ENCODE data around the gene MAP2K2. TPM values are rescaled to one million over a fixed set of nuclear protein-coding genes. Genes with fewer than 3 reads are reported as not detected.

Gene MAP2K2
- polyA plus RNA-seq, 1 experiment, result 143 TPM

- CTCF ChIA-PET, result interaction anchor here (0.6 kb wide), 1 partner anchor 11 kb away, joined by 3 read pairs; no protein-coding TSS in a partner anchor
- TF ChIP-seq CTCF (IDR thresholded peaks at IDR 0.05; ENCODE audit: insufficient read depth, low read depth, low read length), result no peak
- DNase-seq (ENCODE audit: low read depth), result peak; percentile 56
- peaks cover 11% of the 10 kb centered on the region for H3K36me3 ChIP-seq (ENCODE audit: control insufficient read depth, insufficient read depth, low read length)
- peak overlapping the region; percentile 97 for H3K4me3 ChIP-seq (ENCODE audit: low read depth, low read length)
- POLR2A ChIA-PET, result no interaction called here
- H3K27me3 ChIP-seq (ENCODE audit: control insufficient read depth, insufficient read depth, low read length), result no peaks in the 10 kb centered on the region
Observed at GRCh38 chr19:4065430-4066175, 58.3 kb downstream of the MAP2K2 start.

DNA sequence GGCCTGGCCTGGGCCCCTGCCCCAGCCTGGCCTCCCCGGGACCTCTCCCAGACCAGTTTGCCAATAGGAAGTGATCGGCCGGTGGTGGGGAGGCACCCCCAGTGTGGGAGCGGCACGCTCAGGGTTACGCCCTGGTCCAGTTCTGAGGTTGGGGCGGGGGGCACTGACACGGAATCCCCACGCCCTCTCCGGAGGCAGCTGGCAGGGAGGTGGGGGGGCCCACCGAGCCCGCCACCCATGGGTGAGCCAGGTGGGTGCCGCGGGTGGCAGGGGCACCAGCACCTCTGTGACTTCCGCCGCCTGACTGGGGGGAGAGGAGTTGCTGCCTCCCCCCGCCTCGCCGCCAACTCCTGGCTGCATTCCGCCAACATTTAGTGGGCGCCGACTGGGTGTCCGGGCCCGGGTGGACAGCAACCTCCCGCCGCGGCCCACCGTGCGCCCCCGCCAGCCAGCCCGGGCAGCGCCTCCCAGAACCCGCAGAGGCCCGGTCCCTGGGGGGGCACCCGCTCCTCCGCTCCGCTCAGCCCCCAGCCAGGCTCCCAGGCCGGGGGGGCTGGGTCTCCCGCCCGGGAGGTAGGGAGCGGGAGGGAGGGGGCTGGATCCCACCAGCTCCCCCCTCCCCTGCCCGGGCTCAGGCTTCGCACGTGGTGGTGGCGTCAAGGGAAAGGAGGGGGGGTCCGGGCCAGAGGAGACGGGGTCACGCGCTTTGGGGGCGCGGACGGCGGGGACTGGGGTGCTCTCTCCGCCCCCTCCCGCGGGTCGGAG lies 59.2 kb downstream of the MAP2K2 start:
- Histone ChIP-seq H3K4me3 (ENCODE audit: low read depth, low read length) (peak overlapping the region; percentile 63), H3K27me3 (ENCODE audit: control insufficient read depth, insufficient read depth, low read length) (no peaks in the 10 kb centered on the region), H3K36me3 (ENCODE audit: control insufficient read depth, insufficient read depth, low read length) (peaks cover 11% of the 10 kb centered on the region)
- TF ChIP-seq CTCF (IDR thresholded peaks at IDR 0.05; ENCODE audit: insufficient read depth, low read depth, low read length), result no peak
- CTCF ChIA-PET, result interaction anchor here (0.6 kb wide), 1 partner anchor 12 kb away, joined by 3 read pairs; no protein-coding TSS in a partner anchor
- no peak for DNase-seq (ENCODE audit: low read depth)
- POLR2A ChIA-PET, result no interaction called here

- POLR2A ChIA-PET, result no interaction called here
- CTCF ChIA-PET, result no interaction called here
- no peak for DNase-seq (ENCODE audit: low read depth)
Observed at GRCh38 chr19:4064149-4064495, 59.8 kb downstream of the MAP2K2 start.

DNA sequence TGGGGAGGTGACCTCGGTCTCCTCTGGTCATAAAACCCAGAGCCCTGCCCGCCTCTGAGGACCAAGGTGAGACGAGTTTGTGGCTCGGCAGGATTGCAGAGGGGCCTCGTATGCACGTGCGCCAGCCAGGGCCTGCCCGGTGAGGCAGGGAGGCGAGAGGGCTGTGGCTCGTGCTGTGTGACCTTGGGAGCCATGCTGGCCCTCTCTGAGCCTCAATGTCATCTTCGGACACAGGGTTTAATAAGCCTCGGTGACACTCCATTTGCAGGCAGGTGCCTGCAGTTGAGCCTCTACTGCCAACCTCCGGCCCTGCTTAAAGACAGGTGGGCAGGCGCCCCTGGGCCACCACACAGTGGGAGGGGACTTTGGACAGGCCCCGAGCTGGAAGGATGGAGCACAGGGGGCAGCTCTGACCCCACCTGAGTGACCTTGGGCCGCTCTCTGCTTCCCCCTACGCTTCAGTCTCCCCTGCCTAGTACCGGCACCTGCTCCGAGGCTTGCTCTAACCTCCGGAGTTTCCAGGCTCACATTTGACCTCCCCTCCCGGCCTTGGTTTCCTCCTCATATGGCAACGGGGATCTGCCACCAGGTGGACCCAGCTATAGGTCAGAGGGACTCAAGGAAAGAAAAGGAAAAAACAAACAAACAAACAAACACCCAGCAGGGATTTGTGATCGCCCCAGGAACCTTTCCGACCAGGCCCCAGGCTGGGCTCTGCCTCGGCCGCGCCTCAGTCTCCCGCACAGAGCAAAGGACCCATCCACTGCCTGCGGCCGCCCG lies 60.4 kb downstream of the MAP2K2 start:
- DNase-seq (ENCODE audit: low read depth), result no peak

More at GRCh38 chr19:4064149-4064495, 59.8 kb downstream of the MAP2K2 start:
- Histone ChIP-seq H3K36me3 (ENCODE audit: control insufficient read depth, insufficient read depth, low read length) (peaks cover 11% of the 10 kb centered on the region), H3K4me3 (ENCODE audit: low read depth, low read length) (peak overlapping the region; percentile 63), H3K27me3 (ENCODE audit: control insufficient read depth, insufficient read depth, low read length) (no peaks in the 10 kb centered on the region)
- no peak for TF ChIP-seq CTCF (IDR thresholded peaks at IDR 0.05; ENCODE audit: insufficient read depth, low read depth, low read length)

More for the DNA sequence above, 60.4 kb downstream of the MAP2K2 start:
- TF ChIP-seq CTCF (IDR thresholded peaks at IDR 0.05; ENCODE audit: insufficient read depth, low read depth, low read length), result 0 out of 2 replicates have a peak, but pooled peaks have one; percentile 13
- Histone ChIP-seq H3K4me3 (ENCODE audit: low read depth, low read length) (peak overlapping the region; percentile 63), H3K36me3 (ENCODE audit: control insufficient read depth, insufficient read depth, low read length) (peaks cover 11% of the 10 kb centered on the region), H3K27me3 (ENCODE audit: control insufficient read depth, insufficient read depth, low read length) (no peaks in the 10 kb centered on the region)
- POLR2A ChIA-PET, result no interaction called here
- CTCF ChIA-PET, result no interaction called here
